ENCODE data around the gene HNRNPLL.
"Not testable (repeated sequence)": the region's sequence is repeated elsewhere in the genome, so short reads cannot be mapped to it uniquely, and the experiment has no call there.

HNRNPLL gene

DNA sequence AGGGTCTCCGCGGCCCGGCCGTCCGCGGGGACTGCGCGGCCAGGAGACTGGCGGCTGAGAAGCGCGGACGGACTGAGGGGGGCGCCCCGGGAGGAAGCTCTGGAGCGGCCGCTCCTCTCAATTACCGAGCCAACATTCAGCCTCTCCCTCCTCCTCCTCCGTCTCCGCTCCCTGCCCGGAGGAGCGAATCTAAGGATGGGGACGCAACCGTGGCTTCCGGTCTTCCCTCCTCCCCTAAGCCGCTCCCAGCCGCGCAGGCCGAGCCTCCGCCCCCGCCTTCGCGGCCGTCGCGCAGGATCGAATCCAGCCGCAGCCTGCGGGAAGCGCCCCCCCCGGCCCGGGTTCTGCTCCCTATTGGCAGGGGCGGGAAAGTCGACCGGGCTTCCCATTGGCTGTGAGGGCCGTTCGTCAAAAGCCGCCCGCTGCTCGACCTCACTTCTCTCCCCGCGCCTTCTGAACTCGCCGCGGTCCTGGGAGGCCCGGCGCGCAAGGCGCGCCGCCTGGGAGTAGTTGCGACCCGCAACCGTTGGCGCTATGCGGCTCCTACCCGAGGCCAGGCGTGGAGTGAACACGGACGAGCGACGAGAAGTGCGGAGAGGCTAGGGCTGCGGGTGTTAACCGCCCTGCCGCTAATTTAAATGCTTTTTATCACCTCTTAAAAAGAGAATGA lies at the start of gene HNRNPLL:
HNRNPLL (minus strand) TSS at position 197 of the 670 bp plus-strand sequence. CDS start 302 bp downstream, outside the sequence.
- DNase-seq (ENCODE audit: extremely low read depth in 1 of 2, low read depth in 1 of 2) = peak; percentile 82 to 89

DNA sequence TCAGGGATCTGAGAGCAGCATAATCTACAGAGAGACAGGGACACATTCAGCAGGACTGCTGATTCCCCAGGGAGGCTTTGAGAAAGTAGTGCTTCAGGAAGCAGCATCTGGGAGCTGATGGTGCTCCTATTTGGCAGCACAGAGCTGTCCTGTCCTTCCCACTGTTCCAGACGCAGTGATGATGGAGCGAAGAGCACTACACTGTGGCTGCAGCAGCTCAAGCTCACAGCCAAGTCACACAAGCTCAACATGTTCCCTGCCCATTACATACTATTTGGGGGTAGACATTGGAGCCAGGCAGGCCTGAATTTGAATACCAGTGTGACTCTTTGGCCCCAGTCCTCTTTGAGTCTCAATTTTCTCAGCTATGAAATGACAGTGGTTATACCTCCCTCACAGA lies 48.0 kb upstream of the HNRNPLL start:
- no peak for DNase-seq (ENCODE audit: extremely low read depth in 1 of 2, low read depth in 1 of 2)

DNA sequence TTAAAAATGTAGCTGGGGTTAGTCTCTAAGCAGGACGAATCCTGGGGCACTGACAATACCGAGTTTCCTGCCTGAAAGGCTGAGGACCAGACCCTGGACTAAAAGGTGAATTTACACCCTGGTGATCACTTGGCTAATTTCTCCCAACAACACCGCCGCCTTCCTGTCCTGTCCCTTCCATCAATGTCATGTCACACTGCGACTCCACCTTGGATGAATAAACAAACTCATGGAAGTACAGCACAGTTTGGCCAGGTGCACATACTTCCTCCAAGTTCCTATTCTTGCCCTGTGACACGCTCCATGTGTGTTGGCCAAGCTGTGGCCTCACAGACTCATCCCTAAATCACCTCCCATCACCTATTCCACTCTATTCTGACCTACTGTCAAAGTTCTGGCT lies 47.3 kb upstream of the HNRNPLL start:
- DNase-seq (ENCODE audit: extremely low read depth in 1 of 2, low read depth in 1 of 2) = no peak

DNA sequence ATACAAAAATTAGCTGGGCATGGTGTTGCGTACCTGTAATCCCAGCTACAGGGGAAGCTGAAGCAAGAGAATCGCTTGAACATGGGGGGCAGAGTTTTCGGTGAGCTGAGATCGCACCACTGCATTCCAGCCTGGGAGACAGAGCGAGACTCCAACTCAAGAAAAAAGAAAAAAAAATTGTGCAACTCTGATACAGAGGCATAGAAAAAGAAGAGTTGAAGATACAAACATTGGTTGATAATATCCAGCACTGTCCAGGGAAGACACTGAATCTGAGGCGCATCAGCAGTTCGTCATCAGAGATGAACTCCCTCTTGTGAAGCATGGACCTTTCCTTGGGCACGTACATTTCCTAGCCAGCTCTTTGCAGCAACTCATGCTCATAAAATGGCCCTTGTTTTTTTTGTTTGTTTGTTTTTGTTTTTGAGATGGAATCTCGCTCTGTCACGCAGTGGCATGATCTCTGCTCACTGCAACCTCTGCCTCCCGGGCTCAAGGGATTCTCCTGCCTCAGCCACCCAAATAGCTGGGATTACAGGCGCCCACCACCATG lies 46.5 kb upstream of the HNRNPLL start:
- no peak for DNase-seq (ENCODE audit: extremely low read depth in 1 of 2, low read depth in 1 of 2)

DNA sequence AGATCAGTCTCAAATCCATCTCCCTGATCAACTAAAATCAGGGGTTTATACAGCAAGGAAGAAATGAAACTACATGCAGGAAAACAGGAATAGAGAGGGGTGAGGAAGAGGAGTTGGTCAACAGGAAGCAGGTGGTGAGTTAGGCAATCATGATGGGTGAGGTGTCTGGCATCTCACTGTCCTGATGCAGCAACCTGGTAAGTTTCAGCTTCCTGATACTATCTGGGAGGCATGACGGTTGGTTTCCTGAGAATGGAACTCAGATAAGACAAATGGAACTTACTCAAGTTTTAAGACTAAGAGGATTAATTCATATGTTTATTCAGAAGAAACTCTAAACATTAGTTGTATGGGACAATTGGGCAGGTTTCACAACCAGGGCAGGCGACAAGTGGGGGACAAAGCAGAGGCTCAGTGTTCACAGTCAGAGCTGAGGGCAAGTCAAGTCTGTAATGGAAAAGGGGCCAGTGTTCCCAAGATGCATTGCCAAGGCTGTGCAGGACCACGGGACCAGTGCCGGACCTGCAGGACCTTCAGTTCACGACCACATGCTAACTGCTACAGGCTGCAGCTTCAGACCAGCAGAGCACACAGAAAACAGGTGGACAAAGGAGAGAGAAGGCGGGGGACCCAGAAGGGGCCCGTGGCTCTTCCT lies 45.5 kb upstream of the HNRNPLL start:
- no peak for DNase-seq (ENCODE audit: extremely low read depth in 1 of 2, low read depth in 1 of 2)

DNA sequence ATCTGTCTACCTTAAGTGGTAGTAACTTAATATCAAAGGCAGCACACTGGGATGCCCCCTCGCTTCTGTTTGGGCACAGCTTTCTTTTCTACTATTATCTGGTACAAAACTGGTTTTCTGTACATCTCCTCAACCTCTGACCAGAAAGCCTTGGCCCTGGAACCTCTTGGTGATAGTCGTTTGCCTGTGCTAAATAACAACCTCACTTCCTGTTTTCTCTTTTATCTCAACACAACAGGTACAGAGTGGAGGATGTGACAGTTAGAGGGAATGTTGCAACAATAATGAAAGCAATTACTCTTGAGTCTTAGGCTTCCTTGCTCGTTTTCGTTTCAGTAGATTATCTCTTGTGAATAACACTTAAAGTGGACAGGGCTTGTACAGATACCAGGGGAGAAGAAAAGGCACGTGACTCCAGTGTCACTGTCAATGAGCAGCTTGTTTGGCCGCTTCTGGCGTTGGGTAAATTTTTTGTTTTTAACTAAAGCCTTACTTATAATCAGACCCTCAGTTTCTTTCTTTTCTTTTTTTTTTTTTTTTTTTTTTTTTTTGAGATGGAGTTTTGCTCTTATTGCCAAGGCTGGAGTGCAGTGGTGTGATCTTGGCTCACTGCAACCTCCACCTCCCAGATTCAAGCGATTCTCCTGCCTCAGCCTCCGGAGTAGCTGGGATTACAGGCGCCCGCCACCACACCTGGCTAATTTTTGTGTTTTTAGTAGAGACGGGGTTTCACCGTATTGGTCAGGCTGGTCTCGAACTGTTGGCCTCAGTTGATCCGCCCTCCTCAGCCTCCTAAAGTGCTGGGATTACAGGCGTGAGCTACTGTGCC lies 41.2 kb upstream of the HNRNPLL start:
- not testable (repeated sequence) for DNase-seq (ENCODE audit: extremely low read depth in 1 of 2, low read depth in 1 of 2)

DNA sequence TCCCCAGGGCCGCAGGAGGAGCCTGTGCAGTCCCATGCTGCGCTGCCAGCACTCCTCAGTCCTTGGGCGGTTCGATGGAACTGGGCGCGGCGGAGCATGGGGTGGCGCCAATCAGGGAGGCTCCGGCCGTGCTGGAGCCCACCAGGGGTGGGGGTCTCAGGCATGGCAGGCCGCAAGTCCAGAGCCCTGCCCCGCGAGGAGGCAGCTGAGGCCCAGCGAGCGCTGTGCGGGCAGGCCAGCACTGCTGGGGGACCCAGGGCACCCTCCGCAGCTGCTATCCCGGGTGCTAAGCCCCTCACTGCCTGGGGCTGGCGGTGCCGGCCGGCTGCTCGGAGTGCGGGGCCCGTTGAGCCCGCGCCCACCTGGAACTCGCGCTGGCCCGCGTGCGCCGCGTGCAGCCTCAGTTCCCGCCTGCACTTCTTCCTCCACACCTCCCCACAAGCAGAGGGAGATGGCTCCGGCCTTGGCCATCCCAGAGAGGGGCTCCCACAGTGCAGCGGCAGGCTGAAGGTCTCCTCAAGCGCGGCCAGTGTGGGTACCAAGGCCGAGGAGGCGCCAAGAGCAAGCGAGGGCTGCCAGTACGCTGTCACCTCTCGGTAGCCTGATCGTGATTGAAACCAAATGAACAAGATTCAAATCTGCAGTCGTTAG lies 40.4 kb upstream of the HNRNPLL start:
- no peak for DNase-seq (ENCODE audit: extremely low read depth in 1 of 2, low read depth in 1 of 2)

DNA sequence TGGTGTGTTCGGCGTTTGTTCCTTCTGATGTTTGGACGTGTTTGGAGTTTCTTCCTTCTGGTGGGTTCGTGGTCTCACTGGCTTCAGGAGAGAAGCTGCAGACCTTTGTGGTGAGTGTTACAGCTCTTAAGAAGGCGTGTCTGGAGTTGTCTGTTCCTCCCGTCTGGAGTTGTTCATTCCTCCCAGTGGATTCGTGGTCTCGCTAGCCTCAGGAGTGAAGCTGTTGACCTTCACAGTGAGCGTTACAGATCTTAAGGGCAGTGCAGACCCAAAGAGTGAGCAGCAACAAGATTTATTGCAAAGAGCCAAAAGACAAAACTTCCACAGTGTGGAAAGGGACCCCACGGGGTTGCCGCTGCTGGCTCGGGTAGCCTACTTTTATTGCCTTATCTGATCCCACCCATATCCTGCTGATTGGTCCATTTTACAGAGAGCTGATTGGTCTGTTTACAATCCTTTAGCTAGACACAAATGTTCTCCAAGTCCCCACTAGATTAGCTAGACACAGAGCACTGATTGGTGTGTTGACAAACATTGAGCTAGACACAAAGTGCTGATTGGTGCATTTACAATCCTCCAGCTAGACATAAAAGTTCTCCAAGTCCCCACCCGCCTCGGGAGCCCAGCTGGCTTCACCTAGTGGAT lies 39.8 kb upstream of the HNRNPLL start:
- not testable (repeated sequence) for DNase-seq (ENCODE audit: extremely low read depth in 1 of 2, low read depth in 1 of 2)

DNA sequence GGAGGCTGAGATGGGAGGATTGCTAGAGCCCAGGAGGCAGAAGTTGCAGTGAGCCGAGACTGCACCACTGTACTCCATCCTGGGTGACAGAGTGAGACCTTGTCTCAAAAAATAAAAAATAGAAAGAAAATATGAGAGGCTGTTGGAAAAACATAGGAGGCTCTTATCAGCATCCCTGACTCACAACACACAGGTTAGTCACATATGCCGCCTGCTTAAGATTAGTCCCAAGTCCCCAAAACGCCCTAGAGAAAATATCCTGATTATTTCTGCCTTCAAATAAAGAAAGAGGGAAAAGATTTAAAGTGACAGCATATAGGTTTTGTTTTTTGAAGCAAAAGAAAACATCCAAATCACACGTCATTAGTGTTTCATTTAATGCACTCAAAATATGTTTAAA lies 33.3 kb upstream of the HNRNPLL start:
- no peak for DNase-seq (ENCODE audit: extremely low read depth in 1 of 2, low read depth in 1 of 2)

DNA sequence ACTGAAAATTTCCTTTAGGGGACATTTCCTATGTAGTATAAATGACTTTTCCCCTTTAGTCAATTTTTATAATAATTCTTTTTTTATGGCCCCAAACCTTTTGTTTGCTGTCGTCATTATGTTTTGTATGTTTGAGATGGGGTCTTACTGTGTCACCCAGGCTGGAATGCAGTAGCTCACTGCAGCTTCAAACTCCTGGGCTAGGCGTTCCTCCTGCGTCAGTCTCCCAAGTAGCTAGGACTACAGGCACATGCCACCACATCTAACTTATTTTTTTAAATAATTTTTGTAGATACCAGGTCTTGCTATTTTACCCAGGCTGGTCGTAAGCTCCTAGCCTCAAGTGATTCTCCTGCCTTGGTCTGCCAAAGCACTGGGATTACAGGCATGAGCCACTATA lies 32.4 kb upstream of the HNRNPLL start:
- DNase-seq (ENCODE audit: extremely low read depth in 1 of 2, low read depth in 1 of 2) = no peak

DNA sequence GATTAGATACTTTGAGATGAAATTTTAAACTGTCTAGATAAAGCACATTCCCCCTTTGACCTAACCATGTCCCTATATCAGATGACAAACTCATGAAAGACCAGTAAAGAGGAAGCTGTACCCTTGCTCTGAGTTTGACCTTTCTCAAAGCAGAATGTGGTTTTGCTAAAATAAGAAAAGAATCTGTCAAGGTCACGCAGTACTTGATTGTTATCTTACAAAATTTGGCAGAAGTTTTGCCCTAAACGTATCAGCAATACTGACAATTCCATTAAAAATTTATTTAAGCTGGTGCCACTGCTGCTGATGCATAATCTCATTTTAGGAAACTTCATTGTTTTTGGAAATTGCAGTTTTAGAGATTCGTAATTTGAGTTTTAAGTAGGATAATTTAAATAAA lies 32.0 kb upstream of the HNRNPLL start:
- no peak for DNase-seq (ENCODE audit: extremely low read depth in 1 of 2, low read depth in 1 of 2)

DNA sequence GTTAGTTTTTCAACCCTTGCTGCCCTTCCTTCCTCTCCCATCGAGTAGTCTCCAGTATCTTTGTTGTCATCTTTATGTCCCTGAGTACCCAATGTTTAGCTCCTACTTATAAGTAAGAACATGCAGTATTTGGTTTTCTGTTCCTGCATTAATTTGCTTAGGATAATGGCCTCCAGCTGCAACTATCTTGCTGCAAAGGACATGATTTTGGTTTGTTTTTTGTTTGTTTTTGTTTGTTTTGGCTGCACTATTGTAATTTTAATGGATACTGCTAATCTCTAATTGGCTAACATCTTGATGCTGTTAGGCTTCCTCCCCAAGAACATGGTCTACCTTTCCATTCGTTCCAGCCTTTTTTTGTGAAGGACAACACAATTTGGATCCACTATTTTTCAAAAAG lies 31.2 kb upstream of the HNRNPLL start:
- DNase-seq (ENCODE audit: extremely low read depth in 1 of 2, low read depth in 1 of 2) = no peak

DNA sequence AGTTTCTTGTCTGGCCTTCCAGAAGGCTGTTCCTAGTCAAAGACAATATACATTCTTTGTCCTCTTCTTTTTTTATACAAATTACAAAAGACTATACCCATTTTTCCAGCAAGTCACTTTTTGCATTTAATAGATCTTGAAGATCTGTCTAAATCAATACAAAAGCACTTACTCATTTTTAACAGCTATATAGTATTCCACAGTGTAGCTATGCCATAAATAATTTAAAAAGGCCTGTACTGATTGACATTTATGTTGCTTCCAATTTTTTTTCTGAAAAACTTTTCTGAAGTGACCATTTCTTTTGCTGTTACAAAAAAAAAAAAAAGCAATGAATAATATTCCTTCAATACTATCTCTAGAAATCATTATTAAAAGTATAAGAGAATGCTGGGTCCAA lies 30.3 kb upstream of the HNRNPLL start:
- DNase-seq (ENCODE audit: extremely low read depth in 1 of 2, low read depth in 1 of 2) = no peak

DNA sequence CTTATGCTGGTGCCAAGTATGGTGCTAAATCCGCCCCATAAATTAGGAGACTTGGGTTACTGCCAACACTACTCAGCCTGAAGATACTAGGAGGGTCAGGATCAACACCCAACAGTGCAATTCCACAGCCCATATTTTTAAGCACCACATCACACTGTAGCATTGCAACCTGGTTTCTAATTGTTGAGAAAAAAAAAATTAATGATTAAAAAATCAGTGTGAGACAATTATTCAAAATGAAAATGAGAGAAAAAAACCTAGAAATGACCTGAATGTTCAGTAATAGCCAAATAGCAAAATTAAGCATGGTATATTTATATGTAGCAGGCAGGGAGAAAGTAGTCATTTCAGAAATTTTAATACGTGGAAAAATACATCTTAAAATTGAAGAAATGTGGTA lies 29.2 kb upstream of the HNRNPLL start:
- DNase-seq (ENCODE audit: extremely low read depth in 1 of 2, low read depth in 1 of 2) = no peak

DNA sequence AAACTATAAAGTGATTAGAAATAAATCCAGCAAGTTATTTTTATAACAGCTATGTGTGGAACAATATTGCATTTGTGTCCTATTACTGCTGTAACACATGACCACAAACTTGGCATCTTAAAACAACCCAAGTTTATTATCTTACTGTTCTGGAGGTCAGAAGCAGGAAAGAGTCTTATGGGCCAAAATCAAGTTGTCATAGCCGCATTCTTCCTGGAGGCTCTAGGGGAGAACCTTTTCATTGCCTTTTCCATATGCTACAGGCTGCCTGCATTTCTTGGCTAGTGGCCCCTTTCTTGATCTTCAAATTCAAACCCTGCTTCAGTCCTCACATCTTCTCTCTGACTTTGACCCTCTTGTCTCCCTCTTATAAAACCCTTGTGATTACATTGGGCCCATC lies 27.0 kb upstream of the HNRNPLL start:
- no peak for DNase-seq (ENCODE audit: extremely low read depth in 1 of 2, low read depth in 1 of 2)

DNA sequence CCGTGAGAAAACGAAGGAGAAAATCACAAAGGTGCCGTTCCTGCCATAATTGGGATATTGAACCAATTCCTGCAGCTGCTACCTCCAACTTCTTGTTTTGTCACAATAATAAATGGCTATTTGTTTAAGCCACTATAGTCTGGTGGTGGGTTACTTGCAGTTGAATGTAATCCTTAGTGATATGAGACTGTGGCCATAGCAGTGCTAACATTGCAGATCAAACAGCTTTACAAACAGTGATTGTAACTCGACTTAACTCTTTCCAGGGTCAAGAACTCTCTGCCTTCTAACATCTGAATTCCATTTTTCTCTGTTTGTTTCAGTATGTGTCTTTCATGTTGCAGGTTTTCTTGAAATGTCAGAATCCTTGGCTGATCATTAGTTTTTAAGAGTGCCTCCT lies 24.7 kb upstream of the HNRNPLL start:
- no peak for DNase-seq (ENCODE audit: extremely low read depth in 1 of 2, low read depth in 1 of 2)

DNA sequence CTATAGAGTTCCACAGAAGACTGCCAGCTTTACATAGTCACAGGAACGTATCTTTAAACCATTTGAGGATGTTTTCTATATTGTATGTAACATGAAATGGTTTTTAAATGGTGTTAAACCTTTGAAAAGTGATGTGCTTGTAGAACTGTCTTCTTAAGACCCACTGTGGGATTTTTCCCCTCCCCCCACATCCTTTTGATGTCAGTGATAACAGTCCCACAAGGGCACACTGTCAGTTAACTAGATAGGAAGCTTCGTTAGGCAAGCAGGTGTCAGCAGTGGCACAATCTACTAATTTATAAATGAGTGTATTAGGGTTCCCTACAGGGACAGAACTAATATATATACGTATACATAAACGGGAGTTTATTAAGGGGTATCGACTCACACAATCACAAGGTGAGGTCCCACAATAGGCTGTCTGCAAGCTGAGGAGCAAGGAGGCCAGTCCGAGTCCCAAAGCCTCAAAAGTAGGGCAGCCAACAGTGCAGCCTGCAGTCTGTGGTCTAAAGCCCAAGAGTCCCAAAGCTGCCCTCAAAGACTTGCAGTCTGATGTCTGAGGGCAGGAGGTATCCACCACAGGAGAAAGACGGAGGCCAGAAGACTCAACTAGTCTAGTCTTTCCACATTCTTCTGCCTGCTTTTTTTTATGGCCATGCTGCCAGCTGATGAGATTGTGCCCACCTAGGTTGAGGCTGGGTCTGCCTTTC lies 23.8 kb upstream of the HNRNPLL start:
- DNase-seq (ENCODE audit: extremely low read depth in 1 of 2, low read depth in 1 of 2) = peak in 1 of 2 donors; percentile 5

DNA sequence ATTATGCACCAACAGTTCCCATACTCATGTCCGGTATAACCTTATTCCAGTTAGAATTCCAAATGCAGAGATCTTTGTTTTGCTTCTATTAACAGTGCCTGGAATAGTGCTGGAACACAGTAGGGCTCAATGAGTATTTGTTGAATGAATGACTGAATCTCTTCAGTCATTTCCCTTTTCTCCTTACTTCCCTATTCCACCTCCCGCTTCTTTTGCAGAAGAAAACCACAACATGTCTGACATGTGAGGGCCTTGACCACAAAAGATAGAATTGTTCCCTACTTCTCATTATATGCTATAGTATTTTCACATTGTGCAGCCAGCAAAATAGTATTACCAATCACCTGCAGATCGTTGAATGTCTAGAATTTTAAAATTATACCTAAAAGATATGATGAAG lies 19.5 kb upstream of the HNRNPLL start:
- DNase-seq (ENCODE audit: extremely low read depth in 1 of 2, low read depth in 1 of 2) = no peak

DNA sequence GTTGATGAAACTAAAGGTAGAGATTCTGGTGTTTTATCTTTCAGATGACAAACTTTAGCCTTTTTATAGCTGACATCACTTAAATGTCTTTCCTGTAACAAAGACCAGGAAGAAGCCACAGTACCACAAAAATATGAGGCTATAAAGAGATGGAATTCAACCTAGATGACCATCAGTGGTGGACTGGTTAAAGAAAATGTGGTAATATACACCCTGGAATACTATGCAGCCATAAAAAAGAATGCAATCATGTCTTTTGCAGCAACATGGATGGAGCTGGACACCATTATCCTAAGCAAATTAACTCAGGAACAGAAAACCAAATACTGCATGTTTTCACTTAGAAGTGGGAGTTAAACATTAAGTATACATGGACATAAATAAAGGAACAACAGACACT lies 18.3 kb upstream of the HNRNPLL start:
- DNase-seq (ENCODE audit: extremely low read depth in 1 of 2, low read depth in 1 of 2) = no peak
